GM23338 (cell line): ENCODE measurements around the gene CDK18.

Source experiments
- CREB1 ChIP-seq: fragments of 250-450 bp; sonication (Bioruptor Pico); IDR thresholded peaks from 2 replicates; pipeline ENCODE4 v1.5.0; 2020; ENCODE audit warnings: low read depth, mild to moderate bottlenecking, moderate library complexity
- EZH2 ChIP-seq: fragments of 200-600 bp; sonication (generic); IDR thresholded peaks from one replicate; pipeline ENCODE4 v1.8.0; 2017; ENCODE audit warnings: antibody characterized with exemption, mild to moderate bottlenecking, low read depth; ENCODE audit not compliant: unreplicated experiment
- EZH2phosphoT487 ChIP-seq: fragments of 200-600 bp; sonication (generic); IDR thresholded peaks from one replicate; pipeline ENCODE4 v1.8.1; 2018; ENCODE audit warnings: antibody characterized with exemption; ENCODE audit not compliant: unreplicated experiment
- JUNB ChIP-seq: IDR thresholded peaks from one replicate; pipeline ENCODE4 v1.6.1; 2016; ENCODE audit warnings: antibody characterized with exemption; ENCODE audit not compliant: unreplicated experiment
- NANOG ChIP-seq: IDR thresholded peaks from 2 replicates; pipeline ENCODE4 v1.6.1; 2016; ENCODE audit warnings: antibody characterized with exemption, borderline replicate concordance
- POLR2AphosphoS5 ChIP-seq: IDR thresholded peaks from 2 replicates; pipeline ENCODE4 v1.6.1; 2016; ENCODE audit warnings: antibody characterized with exemption, low read depth
- STAT1 ChIP-seq: IDR thresholded peaks from one replicate; pipeline ENCODE4 v1.6.1; 2016; ENCODE audit warnings: antibody characterized with exemption; ENCODE audit not compliant: unreplicated experiment
- ZNF114 ChIP-seq: fragments of 250-450 bp; sonication (Bioruptor Pico); IDR thresholded peaks from 2 replicates; pipeline ENCODE4 v1.5.0; 2020; ENCODE audit warnings: mild to moderate bottlenecking, moderate library complexity
- ZNF331 ChIP-seq: fragments of 250-450 bp; sonication (Bioruptor Pico); IDR thresholded peaks from 2 replicates; pipeline ENCODE4 v1.5.0; 2020; ENCODE audit warnings: low read depth, mild to moderate bottlenecking, moderate library complexity
- TF ChIP-seq, protein P1 (sequence below), 2 experiments: fragments of 200-600 bp in 1 of 2; sonication (generic) in 1 of 2; conservative IDR thresholded peaks; 2 replicates each; pipeline versions ENCODE4 v1.5.1 to v1.6.1; 2016 to 2017; ENCODE audit warnings: antibody characterized with exemption in 2 of 2, low read depth in 2 of 2, mild to moderate bottlenecking in 2 of 2, moderate library complexity in 1 of 2
- TF ChIP-seq, protein P2 (sequence below): IDR thresholded peaks from one replicate; pipeline ENCODE4 v1.6.1; 2018; ENCODE audit warnings: antibody characterized with exemption; ENCODE audit not compliant: unreplicated experiment
- TF ChIP-seq, protein P3 (sequence below): IDR thresholded peaks from 2 replicates; pipeline ENCODE4 v1.6.1; 2016; ENCODE audit warnings: antibody characterized with exemption
- TF ChIP-seq, protein P4 (sequence below): fragments of 250-450 bp; sonication (Bioruptor Pico); IDR thresholded peaks from 2 replicates; pipeline ENCODE4 v1.5.0; 2020; ENCODE audit warnings: mild to moderate bottlenecking, moderate library complexity

DNA sequence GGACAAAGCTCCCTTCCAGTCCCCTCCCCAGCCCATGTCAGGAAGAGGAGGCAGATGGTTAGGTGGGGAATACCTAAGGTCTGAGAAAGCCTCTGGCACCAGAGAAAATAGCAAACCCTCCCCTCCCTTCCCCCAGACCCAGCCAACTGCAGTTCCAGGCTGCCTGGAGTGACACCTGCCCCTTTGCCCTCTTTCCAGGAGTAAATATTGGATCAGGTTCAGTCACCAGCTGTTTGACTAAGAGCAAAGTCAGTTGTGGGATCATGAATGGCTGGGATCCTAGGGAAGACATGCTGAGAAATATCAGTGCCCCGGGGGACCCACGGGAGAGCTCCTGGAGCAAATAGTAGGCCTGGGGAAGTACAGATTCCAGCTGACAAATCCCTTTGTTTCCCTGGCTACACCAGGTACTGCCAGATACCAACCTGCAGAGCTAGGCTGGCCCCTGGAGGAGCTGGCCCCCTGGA lies 12.2 kb upstream of the CDK18 start:
- TF ChIP-seq, protein P1, sequence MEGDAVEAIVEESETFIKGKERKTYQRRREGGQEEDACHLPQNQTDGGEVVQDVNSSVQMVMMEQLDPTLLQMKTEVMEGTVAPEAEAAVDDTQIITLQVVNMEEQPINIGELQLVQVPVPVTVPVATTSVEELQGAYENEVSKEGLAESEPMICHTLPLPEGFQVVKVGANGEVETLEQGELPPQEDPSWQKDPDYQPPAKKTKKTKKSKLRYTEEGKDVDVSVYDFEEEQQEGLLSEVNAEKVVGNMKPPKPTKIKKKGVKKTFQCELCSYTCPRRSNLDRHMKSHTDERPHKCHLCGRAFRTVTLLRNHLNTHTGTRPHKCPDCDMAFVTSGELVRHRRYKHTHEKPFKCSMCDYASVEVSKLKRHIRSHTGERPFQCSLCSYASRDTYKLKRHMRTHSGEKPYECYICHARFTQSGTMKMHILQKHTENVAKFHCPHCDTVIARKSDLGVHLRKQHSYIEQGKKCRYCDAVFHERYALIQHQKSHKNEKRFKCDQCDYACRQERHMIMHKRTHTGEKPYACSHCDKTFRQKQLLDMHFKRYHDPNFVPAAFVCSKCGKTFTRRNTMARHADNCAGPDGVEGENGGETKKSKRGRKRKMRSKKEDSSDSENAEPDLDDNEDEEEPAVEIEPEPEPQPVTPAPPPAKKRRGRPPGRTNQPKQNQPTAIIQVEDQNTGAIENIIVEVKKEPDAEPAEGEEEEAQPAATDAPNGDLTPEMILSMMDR (conservative IDR thresholded peaks at IDR 0.05; ENCODE audit: low read depth in 2 of 2) = no peak
- TF ChIP-seq POLR2AphosphoS5 (no peak), EZH2 (no peak), NANOG (no peak), STAT1 (no peak), EZH2phosphoT487 (no peak), CREB1 (CRISPR knock-in tag) (no peak), JUNB (no peak), ZNF114 (CRISPR knock-in tag) (no peak), ZNF331 (CRISPR knock-in tag) (no peak)
- TF ChIP-seq, protein P2, sequence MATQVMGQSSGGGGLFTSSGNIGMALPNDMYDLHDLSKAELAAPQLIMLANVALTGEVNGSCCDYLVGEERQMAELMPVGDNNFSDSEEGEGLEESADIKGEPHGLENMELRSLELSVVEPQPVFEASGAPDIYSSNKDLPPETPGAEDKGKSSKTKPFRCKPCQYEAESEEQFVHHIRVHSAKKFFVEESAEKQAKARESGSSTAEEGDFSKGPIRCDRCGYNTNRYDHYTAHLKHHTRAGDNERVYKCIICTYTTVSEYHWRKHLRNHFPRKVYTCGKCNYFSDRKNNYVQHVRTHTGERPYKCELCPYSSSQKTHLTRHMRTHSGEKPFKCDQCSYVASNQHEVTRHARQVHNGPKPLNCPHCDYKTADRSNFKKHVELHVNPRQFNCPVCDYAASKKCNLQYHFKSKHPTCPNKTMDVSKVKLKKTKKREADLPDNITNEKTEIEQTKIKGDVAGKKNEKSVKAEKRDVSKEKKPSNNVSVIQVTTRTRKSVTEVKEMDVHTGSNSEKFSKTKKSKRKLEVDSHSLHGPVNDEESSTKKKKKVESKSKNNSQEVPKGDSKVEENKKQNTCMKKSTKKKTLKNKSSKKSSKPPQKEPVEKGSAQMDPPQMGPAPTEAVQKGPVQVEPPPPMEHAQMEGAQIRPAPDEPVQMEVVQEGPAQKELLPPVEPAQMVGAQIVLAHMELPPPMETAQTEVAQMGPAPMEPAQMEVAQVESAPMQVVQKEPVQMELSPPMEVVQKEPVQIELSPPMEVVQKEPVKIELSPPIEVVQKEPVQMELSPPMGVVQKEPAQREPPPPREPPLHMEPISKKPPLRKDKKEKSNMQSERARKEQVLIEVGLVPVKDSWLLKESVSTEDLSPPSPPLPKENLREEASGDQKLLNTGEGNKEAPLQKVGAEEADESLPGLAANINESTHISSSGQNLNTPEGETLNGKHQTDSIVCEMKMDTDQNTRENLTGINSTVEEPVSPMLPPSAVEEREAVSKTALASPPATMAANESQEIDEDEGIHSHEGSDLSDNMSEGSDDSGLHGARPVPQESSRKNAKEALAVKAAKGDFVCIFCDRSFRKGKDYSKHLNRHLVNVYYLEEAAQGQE = no peak
- TF ChIP-seq, protein P3, sequence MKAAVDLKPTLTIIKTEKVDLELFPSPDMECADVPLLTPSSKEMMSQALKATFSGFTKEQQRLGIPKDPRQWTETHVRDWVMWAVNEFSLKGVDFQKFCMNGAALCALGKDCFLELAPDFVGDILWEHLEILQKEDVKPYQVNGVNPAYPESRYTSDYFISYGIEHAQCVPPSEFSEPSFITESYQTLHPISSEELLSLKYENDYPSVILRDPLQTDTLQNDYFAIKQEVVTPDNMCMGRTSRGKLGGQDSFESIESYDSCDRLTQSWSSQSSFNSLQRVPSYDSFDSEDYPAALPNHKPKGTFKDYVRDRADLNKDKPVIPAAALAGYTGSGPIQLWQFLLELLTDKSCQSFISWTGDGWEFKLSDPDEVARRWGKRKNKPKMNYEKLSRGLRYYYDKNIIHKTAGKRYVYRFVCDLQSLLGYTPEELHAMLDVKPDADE = no peak
- TF ChIP-seq, protein P4, sequence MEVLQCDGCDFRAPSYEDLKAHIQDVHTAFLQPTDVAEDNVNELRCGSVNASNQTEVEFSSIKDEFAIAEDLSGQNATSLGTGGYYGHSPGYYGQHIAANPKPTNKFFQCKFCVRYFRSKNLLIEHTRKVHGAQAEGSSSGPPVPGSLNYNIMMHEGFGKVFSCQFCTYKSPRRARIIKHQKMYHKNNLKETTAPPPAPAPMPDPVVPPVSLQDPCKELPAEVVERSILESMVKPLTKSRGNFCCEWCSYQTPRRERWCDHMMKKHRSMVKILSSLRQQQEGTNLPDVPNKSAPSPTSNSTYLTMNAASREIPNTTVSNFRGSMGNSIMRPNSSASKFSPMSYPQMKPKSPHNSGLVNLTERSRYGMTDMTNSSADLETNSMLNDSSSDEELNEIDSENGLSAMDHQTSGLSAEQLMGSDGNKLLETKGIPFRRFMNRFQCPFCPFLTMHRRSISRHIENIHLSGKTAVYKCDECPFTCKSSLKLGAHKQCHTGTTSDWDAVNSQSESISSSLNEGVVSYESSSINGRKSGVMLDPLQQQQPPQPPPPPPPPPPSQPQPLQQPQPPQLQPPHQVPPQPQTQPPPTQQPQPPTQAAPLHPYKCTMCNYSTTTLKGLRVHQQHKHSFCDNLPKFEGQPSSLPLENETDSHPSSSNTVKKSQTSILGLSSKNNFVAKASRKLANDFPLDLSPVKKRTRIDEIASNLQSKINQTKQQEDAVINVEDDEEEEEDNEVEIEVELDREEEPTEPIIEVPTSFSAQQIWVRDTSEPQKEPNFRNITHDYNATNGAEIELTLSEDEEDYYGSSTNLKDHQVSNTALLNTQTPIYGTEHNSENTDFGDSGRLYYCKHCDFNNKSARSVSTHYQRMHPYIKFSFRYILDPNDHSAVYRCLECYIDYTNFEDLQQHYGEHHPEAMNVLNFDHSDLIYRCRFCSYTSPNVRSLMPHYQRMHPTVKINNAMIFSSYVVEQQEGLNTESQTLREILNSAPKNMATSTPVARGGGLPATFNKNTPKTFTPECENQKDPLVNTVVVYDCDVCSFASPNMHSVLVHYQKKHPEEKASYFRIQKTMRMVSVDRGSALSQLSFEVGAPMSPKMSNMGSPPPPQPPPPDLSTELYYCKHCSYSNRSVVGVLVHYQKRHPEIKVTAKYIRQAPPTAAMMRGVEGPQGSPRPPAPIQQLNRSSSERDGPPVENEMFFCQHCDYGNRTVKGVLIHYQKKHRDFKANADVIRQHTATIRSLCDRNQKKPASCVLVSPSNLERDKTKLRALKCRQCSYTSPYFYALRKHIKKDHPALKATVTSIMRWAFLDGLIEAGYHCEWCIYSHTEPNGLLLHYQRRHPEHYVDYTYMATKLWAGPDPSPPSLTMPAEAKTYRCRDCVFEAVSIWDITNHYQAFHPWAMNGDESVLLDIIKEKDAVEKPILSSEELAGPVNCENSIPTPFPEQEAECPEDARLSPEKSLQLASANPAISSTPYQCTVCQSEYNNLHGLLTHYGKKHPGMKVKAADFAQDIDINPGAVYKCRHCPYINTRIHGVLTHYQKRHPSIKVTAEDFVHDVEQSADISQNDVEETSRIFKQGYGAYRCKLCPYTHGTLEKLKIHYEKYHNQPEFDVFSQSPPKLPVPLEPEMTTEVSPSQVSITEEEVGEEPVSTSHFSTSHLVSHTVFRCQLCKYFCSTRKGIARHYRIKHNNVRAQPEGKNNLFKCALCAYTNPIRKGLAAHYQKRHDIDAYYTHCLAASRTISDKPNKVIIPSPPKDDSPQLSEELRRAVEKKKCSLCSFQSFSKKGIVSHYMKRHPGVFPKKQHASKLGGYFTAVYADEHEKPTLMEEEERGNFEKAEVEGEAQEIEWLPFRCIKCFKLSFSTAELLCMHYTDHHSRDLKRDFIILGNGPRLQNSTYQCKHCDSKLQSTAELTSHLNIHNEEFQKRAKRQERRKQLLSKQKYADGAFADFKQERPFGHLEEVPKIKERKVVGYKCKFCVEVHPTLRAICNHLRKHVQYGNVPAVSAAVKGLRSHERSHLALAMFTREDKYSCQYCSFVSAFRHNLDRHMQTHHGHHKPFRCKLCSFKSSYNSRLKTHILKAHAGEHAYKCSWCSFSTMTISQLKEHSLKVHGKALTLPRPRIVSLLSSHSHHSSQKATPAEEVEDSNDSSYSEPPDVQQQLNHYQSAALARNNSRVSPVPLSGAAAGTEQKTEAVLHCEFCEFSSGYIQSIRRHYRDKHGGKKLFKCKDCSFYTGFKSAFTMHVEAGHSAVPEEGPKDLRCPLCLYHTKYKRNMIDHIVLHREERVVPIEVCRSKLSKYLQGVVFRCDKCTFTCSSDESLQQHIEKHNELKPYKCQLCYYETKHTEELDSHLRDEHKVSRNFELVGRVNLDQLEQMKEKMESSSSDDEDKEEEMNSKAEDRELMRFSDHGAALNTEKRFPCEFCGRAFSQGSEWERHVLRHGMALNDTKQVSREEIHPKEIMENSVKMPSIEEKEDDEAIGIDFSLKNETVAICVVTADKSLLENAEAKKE = no peak
